Keratinocyte (primary cell): ENCODE results near the gene ZNF804A. TPM values are rescaled to one million over a fixed set of nuclear protein-coding genes. Genes with fewer than 3 reads are reported as not detected.

Experiments
- DNase-seq: peaks from one replicate; pipeline ENCODE4 v3.0.0-alpha.2; 2011; ENCODE audit warnings: low read depth, missing footprints, low spot score
- FAIRE-seq: peaks from 2 replicates; lab custom pipeline; 2011; peaks lifted over from hg19 to GRCh38; lab: Jason Lieb, UNC
- H2AFZ ChIP-seq: 2 replicates; pipeline ENCODE4 v1.6.0; 2012; ENCODE audit warnings: low read length, control low read depth, inconsistent platforms; ENCODE audit not compliant: control insufficient read depth
- H3K27ac ChIP-seq: 2 replicates; pipeline ENCODE4 v1.5.1; 2011; ENCODE audit warnings: low read length; ENCODE audit not compliant: control insufficient read depth, insufficient read depth
- H3K27me3 ChIP-seq: 3 replicates; pipeline ENCODE4 v1.6.0; 2011; ENCODE audit warnings: low read length; ENCODE audit not compliant: control insufficient read depth, insufficient read depth; ENCODE audit errors: extremely low read depth
- H3K36me3 ChIP-seq, 2 experiments: 2 replicates in 1 of 2; 3 replicates in 1 of 2; pipeline ENCODE4 v1.5.1; 2011; ENCODE audit warnings: low read length in 2 of 2, mild to moderate bottlenecking in 1 of 2; ENCODE audit not compliant: control insufficient read depth in 2 of 2, insufficient read depth in 2 of 2; ENCODE audit errors: extremely low read depth in 1 of 2
- H3K4me1 ChIP-seq: 3 replicates; pipeline ENCODE4 v1.5.1; 2011; ENCODE audit warnings: low read length; ENCODE audit not compliant: control insufficient read depth, insufficient read depth; ENCODE audit errors: extremely low read depth
- H3K4me2 ChIP-seq: 3 replicates; pipeline ENCODE4 v1.6.0; 2011; ENCODE audit warnings: low read depth, low read length; ENCODE audit not compliant: control insufficient read depth, insufficient read depth; ENCODE audit errors: extremely low read depth
- H3K4me3 ChIP-seq, 3 experiments: fragments of 200-600 bp in 1 of 3; sonication (generic) in 1 of 3; 2 replicates in 2 of 3; 3 replicates in 1 of 3; pipeline ENCODE4 v1.5.1; 2011 to 2016; ENCODE audit warnings: low read length in 3 of 3, mild to moderate bottlenecking in 3 of 3, control low read depth in 2 of 3, inconsistent platforms in 1 of 3, low read depth in 1 of 3, mixed read lengths in 1 of 3, mixed run types in 1 of 3, moderate library complexity in 1 of 3; ENCODE audit not compliant: control insufficient read depth in 2 of 3, insufficient read depth in 2 of 3; ENCODE audit errors: extremely low read depth in 1 of 3
- H3K79me2 ChIP-seq: 2 replicates; pipeline ENCODE4 v1.6.0; 2012; ENCODE audit warnings: low read length; ENCODE audit not compliant: control insufficient read depth, insufficient read depth
- H3K9ac ChIP-seq: 3 replicates; pipeline ENCODE4 v1.6.0; 2011; ENCODE audit warnings: low read length; ENCODE audit not compliant: control insufficient read depth, insufficient read depth; ENCODE audit errors: extremely low read depth
- H3K9me1 ChIP-seq: 3 replicates; pipeline ENCODE4 v1.6.0; 2011; ENCODE audit warnings: low read length; ENCODE audit not compliant: control insufficient read depth, insufficient read depth; ENCODE audit errors: extremely low read depth
- H3K9me3 ChIP-seq: 2 replicates; pipeline ENCODE4 v1.5.1; 2012; ENCODE audit warnings: low read depth, low read length; ENCODE audit not compliant: control insufficient read depth
- H4K20me1 ChIP-seq: 3 replicates; pipeline ENCODE4 v1.6.0; 2011; ENCODE audit warnings: low read length; ENCODE audit not compliant: control insufficient read depth, insufficient read depth; ENCODE audit errors: extremely low read depth
- CTCF ChIP-seq, 3 experiments: IDR thresholded peaks in 1 of 3; conservative IDR thresholded peaks in 1 of 3; optimal IDR thresholded peaks in 1 of 3; 2 replicates in 2 of 3; 3 replicates in 1 of 3; pipeline versions ENCODE3 to v1.5.1; 2011; ENCODE audit warnings: low read length in 3 of 3, mild to moderate bottlenecking in 3 of 3, moderate library complexity in 2 of 3, control low read depth in 1 of 3, inconsistent platforms in 1 of 3; ENCODE audit not compliant: insufficient read depth in 2 of 3; ENCODE audit errors: extremely low read depth in 1 of 3
- EZH2 ChIP-seq: IDR thresholded peaks from one replicate; pipeline ENCODE4 v1.6.1; 2012; ENCODE audit warnings: inconsistent platforms, mild to moderate bottlenecking, low read length, moderate library complexity
- dilution Hi-C: fragments of 300-500 bp; cut with MboI; formaldehyde crosslinking; loops from one replicate; pipeline ENCODE4 v1.7.0; 2020; ENCODE audit warnings: low sequenced_read_pairs; ENCODE audit not compliant: extremely low pct_ligation_motif_present
- polyA plus RNA-seq, 5 experiments: library from polyadenylated mRNA; depleted of rRNA in 3 of 5; stranded (reverse) in 3 of 5; stranded (forward) in 1 of 5; unstranded in 1 of 5; fragments of >200 nt; gene quantifications; 1 replicate in 1 of 5; 2 replicates in 3 of 5; 3 replicates in 1 of 5; pipeline versions ENCODE4 v1.2.1 to v1.2.3, GENCODE V29; 2011 to 2012; ENCODE audit warnings: missing spikeins in 2 of 5, low read depth in 1 of 5, low replicate concordance in 1 of 5

The ZNF804A gene
- polyA plus RNA-seq, 1 donor (not counting 4 experiments of a cell fraction or from before 2014, with no cell fraction given) = 0.08 TPM

DNA sequence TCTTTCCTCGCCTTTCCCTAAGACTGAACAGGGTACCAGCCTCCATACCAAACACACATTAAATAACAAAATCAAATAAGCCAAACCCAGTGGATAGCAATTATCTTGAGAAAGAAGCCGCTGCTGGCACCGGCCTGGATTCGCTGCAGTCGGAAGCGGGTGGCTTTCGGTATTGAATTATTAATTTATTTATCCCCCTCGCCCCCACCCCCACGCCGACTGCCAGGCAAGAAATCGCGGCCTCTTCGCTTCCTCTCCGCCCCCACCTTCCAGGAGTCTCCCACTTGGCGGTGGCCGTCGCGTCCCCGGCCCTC lies 370 bp upstream of the ZNF804A start:
- Histone ChIP-seq H4K20me1 (no peaks in the 10 kb centered on the region), H3K9me3 (no peaks in the 10 kb centered on the region), H3K9ac (peak overlapping the region; percentile 7), H3K36me3 (no peaks in the 10 kb centered on the region), H3K9me1 (no peaks in the 10 kb centered on the region), H2AFZ (no peak overlapping the region), H3K4me2 (peak overlapping the region; percentile 82), H3K27ac (no peak overlapping the region), H3K4me1 (peaks cover 6% of the 10 kb centered on the region), H3K27me3 (peaks cover 24% of the 10 kb centered on the region), H3K79me2 (no peaks in the 10 kb centered on the region), H3K4me3 (peak overlapping the region; percentile 41 to 70 (median 65))
- FAIRE-seq (no peak), DNase-seq (no peak)
- TF ChIP-seq EZH2 (no peak), CTCF (optimal IDR thresholded peaks at IDR 0.05 in 1 of 3, IDR thresholded peaks at IDR 0.05 in 1 of 3, conservative IDR thresholded peaks at IDR 0.05 in 1 of 3; ENCODE audit: extremely low read depth in 1 of 3, insufficient read depth in 2 of 3, low read length in 3 of 3) (no peak)
- dilution Hi-C loops = no loop called here

DNA sequence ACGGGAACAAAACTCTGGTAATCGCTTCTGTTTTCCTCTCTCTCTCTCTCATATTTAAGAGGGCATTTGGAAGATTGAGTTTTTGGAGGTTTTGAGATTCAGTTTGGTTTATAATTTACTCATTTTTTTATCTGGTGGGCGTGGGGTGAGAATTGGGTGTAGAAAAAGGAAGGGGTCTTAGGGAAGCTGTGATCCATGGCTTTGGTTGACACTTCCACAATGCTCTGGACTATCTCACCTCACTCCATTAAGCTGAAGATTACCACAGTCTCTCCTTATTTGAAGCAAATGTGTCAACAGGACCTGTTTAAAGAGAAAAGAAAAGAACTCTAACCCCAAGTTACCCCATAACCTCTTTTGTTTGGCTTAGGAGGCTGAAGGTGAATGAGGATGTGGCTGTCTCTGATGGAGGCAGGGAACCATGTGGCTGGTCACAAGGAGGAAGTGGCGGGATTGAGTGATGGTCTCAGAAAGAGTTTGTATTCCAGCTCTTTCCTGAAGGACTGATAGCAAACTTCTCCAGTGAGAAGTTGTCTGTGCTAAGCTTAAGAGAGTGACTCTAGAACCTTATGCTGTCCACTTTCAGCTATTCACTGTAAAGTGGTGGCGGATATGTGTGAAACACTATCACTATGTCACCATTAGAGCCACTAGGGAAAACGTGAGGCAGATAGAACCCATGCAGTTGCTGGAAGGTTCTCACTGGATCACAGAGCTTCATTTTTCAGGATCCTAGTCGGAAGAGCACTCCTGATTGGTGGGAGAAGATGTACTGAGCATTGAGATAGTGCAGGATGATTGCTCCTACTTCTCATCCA lies 934 bp downstream of the ZNF804A start:
- dilution Hi-C loops = no loop called here
- Histone ChIP-seq H3K4me3 (peak overlapping the region; percentile 41 to 70 (median 65)), H3K36me3 (no peaks in the 10 kb centered on the region), H3K4me2 (peak overlapping the region; percentile 82), H3K79me2 (no peaks in the 10 kb centered on the region), H2AFZ (peak overlapping the region; percentile 80), H3K27me3 (peaks cover 24% of the 10 kb centered on the region), H3K9me1 (no peaks in the 10 kb centered on the region), H3K27ac (no peak overlapping the region), H4K20me1 (no peaks in the 10 kb centered on the region), H3K4me1 (peaks cover 6% of the 10 kb centered on the region), H3K9me3 (no peaks in the 10 kb centered on the region), H3K9ac (peak overlapping the region; percentile 28)
- no peak for TF ChIP-seq CTCF (optimal IDR thresholded peaks at IDR 0.05 in 1 of 3, IDR thresholded peaks at IDR 0.05 in 1 of 3, conservative IDR thresholded peaks at IDR 0.05 in 1 of 3; ENCODE audit: extremely low read depth in 1 of 3, insufficient read depth in 2 of 3, low read length in 3 of 3)
- TF ChIP-seq EZH2 = no peak
- FAIRE-seq (no peak), DNase-seq (no peak)
